M059J (cell line): ENCODE data around the gene MNAT1. TPM values are rescaled to one million over a fixed set of nuclear protein-coding genes. Genes with fewer than 3 reads are reported as not detected.

Experiments used
- DNase-seq: peaks from one replicate; pipeline ENCODE4 v3.0.0-alpha.2; 2012; ENCODE audit warnings: low read depth
- total RNA-seq: library from RNA; depleted of rRNA; stranded (reverse); fragments of >200 nt; shearing (Covaris generic); gene quantifications from 2 replicates; pipeline ENCODE4 v1.2.3, GENCODE V29; 2014

Gene MNAT1
- total RNA-seq, 1 experiment from 2014 or later, result 99.3 TPM

GRCh38 chr14:60968099-60968498 lies 233.5 kb downstream of the MNAT1 start:
- DNase-seq, result peak; percentile 24

- DNase-seq, result no peak
Measured at GRCh38 chr14:60968671-60969070, 234.1 kb downstream of the MNAT1 start.

- no peak for DNase-seq
Measured at GRCh38 chr14:60970146-60970545, 235.6 kb downstream of the MNAT1 start.

- DNase-seq, result no peak
Measured at GRCh38 chr14:60971271-60971670, 236.7 kb downstream of the MNAT1 start.

GRCh38 chr14:60972295-60972694 lies 237.7 kb downstream of the MNAT1 start:
- DNase-seq, result no peak

- DNase-seq, result no peak
Measured at GRCh38 chr14:60973070-60973469, 238.5 kb downstream of the MNAT1 start.

- no peak for DNase-seq
Measured at GRCh38 chr14:60974090-60974651, 239.6 kb downstream of the MNAT1 start.

- DNase-seq, result no peak
Measured at GRCh38 chr14:60975551-60975950, 241.0 kb downstream of the MNAT1 start.

GRCh38 chr14:60977847-60978246 lies 243.3 kb downstream of the MNAT1 start:
- no peak for DNase-seq

GRCh38 chr14:60980811-60981632 lies 246.5 kb downstream of the MNAT1 start, which contains the start of the genes SLC38A6 and TRMT5:
TSS of gene SLC38A6 (plus strand) at chr14:60981245. CDS start at chr14:60981278, 33 bp downstream.
TSS of gene TRMT5 (minus strand) at chr14:60981079. CDS start at chr14:60980973, 106 bp downstream.
- DNase-seq, result peak; percentile 95

GRCh38 chr14:60981633-60982455 lies 247.3 kb downstream of the MNAT1 start:
- peak; percentile 82 for DNase-seq

GRCh38 chr14:60984196-60984595 lies 249.6 kb downstream of the MNAT1 start:
- DNase-seq, result no peak

- DNase-seq, result no peak
Measured at GRCh38 chr14:60986500-60986899, 251.9 kb downstream of the MNAT1 start.

- no peak for DNase-seq
Measured at GRCh38 chr14:60989599-60989998, 255.0 kb downstream of the MNAT1 start.

- DNase-seq, result no peak
Measured at GRCh38 chr14:60998617-60999016, 264.1 kb downstream of the MNAT1 start.

- DNase-seq, result no peak
Measured at GRCh38 chr14:60999536-60999935, 265.0 kb downstream of the MNAT1 start.

- DNase-seq, result no peak
Measured at GRCh38 chr14:61003571-61003970, 269.0 kb downstream of the MNAT1 start.

- DNase-seq, result no peak
Measured at GRCh38 chr14:61019537-61019936, 285.0 kb downstream of the MNAT1 start.
